ENCODE results near the gene MAP4K4. TPM values are rescaled to one million over a fixed set of nuclear protein-coding genes. Genes with fewer than 3 reads are reported as not detected.

Gene MAP4K4
- total and polyA plus RNA-seq, 8 donors = 80.2 to 143 (median 129) TPM

DNA sequence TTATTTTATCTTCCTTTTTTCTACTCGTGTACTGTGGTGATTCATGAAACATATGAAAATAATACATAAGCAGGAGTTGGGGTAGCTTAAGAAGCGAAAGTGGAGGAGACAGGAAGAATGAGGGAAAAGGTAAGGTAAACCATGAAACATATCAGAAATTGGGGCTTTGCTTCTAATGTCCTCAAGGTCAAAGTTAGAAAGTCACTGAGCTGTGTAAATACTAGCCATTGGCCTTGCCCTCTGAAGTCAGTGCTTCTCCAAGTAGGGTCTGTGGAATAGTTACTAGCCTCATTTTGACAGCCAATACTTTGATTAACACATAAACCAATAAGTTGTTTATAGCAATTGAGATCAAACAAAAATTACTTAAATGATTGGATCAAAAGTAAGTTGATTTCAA lies 117.2 kb downstream of the MAP4K4 start:
- intact Hi-C loops (cut with DNase I) = no loop called here
- TF ChIP-seq, protein P1, sequence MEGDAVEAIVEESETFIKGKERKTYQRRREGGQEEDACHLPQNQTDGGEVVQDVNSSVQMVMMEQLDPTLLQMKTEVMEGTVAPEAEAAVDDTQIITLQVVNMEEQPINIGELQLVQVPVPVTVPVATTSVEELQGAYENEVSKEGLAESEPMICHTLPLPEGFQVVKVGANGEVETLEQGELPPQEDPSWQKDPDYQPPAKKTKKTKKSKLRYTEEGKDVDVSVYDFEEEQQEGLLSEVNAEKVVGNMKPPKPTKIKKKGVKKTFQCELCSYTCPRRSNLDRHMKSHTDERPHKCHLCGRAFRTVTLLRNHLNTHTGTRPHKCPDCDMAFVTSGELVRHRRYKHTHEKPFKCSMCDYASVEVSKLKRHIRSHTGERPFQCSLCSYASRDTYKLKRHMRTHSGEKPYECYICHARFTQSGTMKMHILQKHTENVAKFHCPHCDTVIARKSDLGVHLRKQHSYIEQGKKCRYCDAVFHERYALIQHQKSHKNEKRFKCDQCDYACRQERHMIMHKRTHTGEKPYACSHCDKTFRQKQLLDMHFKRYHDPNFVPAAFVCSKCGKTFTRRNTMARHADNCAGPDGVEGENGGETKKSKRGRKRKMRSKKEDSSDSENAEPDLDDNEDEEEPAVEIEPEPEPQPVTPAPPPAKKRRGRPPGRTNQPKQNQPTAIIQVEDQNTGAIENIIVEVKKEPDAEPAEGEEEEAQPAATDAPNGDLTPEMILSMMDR (IDR thresholded peaks at IDR 0.05) = no peak
- H3K36me3 ChIP-seq = no peaks in the 10 kb centered on the region
- H3K4me3 ChIP-seq = no peak overlapping the region
- H3K4me1 ChIP-seq = peaks cover 0 to 18% of the 10 kb centered on the region in 2 donors
- H3K9me3 ChIP-seq = no peaks in the 10 kb centered on the region
- ATAC-seq = no peak
- H3K27me3 ChIP-seq = no peaks in the 10 kb centered on the region
- H3K27ac ChIP-seq = no peak overlapping the region
- DNase-seq = no peak

DNA sequence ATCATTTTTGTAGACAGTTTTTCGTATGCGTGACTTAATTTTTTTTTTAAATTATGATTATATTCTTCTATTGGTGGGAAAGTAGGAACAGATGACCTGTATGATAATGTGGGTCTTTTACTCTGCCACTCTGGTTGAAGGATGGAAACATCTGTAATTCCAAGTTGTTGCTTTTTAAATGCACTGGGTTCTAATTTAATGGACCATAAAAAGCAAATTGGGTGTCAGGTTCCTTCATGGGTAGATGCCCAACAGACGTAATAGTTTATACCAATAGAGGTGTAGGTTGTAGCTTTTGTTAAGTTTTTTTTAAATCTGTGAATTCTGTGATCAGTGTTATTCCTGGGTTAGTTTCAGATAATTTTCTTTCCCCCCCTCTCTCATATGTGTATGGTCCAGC lies 117.6 kb downstream of the MAP4K4 start:
- Histone ChIP-seq H3K36me3 (no peaks in the 10 kb centered on the region), H3K27me3 (no peaks in the 10 kb centered on the region), H3K27ac (no peak overlapping the region), H3K4me1 (peaks cover 0 to 18% of the 10 kb centered on the region in 2 donors), H3K4me3 (no peak overlapping the region), H3K9me3 (no peaks in the 10 kb centered on the region)
- DNase-seq (no peak), ATAC-seq (no peak)
- TF ChIP-seq, protein P1 (IDR thresholded peaks at IDR 0.05) = no peak
- intact Hi-C loops (cut with DNase I) = no loop called here

DNA sequence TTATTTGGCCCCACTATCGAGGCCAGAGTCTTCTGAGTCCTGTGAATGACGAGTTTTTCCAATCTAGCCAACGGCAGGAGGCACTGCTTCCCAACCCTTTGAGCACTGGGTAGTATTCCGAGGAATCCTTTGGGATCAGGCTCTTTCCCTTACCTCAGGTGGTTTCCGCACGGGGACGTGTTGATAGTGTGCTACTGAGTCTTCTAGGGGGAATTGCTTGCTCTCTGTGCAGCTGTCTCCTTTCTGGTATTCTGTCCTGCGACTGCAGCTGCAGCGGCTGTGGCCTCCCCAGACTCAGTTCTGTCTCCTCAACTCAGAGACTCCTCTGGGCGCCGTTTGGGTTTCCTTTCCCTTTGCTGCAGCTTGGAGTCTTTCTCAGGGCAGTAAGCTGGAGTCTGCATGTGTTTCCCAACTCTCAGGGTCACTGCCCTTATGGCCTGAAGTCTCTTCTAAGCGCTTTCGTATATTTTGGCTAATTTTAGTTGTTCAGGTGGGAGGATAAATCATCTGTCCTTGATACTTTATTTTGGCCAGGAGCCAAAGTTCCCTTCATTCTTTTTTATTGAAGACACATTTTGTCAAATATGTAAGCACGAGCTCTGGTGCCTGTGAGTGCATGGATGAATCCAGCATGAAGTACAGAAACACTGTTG lies 118.4 kb downstream of the MAP4K4 start:
- TF ChIP-seq, protein P1 (IDR thresholded peaks at IDR 0.05) = no peak
- ATAC-seq = no peak
- H3K36me3 ChIP-seq = no peaks in the 10 kb centered on the region
- no peaks in the 10 kb centered on the region for H3K9me3 ChIP-seq
- no peak overlapping the region for H3K4me3 ChIP-seq
- intact Hi-C loops (cut with DNase I) = no loop called here
- no peaks in the 10 kb centered on the region for H3K27me3 ChIP-seq
- H3K27ac ChIP-seq = no peak overlapping the region
- H3K4me1 ChIP-seq = peaks cover 0 to 18% of the 10 kb centered on the region in 2 donors
- DNase-seq = peak in 1 of 4 donors; percentile 40

DNA sequence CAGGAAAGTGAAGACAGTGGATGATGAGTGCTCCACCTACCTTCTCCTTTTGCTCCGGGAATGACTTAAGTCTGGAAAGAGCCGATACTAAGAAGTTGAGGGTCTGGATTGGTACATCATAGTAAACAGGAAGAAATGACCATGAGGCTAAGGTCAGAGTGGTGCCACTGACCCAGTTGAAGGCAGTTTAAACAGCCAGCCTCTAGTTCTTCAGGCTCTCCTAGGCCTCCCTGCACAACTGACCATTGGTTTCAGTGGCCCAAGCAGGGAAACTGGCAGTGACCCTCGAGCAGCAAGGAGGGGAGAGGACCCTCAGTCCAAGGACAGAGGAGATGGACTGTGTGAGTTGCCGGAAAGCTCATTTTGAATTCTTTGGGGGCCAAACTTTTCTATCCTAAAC lies 119.1 kb downstream of the MAP4K4 start:
- no peaks in the 10 kb centered on the region for H3K9me3 ChIP-seq
- H3K27ac ChIP-seq = no peak overlapping the region
- no peak overlapping the region for H3K4me3 ChIP-seq
- DNase-seq (no peak), ATAC-seq (no peak)
- no peaks in the 10 kb centered on the region for H3K36me3 ChIP-seq
- H3K4me1 ChIP-seq = peaks cover 0 to 18% of the 10 kb centered on the region in 2 donors
- intact Hi-C loops (cut with DNase I) = no loop called here
- no peaks in the 10 kb centered on the region for H3K27me3 ChIP-seq
- TF ChIP-seq, protein P1 (IDR thresholded peaks at IDR 0.05) = no peak

DNA sequence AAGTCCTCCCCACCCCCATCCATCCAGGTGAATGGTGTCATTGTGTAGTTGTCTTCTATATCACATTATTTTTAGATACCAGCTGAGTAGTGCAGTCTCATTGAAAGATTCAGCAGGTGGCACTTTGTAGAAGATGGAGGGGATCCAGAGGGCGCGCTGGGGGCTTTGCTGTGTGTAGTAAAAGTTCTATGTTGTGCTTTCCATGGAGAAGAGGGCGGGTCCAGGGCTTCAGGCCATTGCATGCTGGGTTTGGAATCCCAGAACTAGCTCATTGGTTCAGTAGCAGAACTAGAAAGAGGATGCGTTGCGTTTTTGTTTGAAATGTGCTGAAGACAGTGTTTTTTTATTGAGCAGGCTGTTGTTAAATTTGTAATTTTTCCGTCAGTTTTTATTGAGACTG lies 120.0 kb downstream of the MAP4K4 start:
- peaks cover 0 to 19% of the 10 kb centered on the region in 2 donors for H3K4me1 ChIP-seq
- no peaks in the 10 kb centered on the region for H3K36me3 ChIP-seq
- H3K27me3 ChIP-seq = no peaks in the 10 kb centered on the region
- no peak overlapping the region for H3K27ac ChIP-seq
- no peaks in the 10 kb centered on the region for H3K9me3 ChIP-seq
- no peak for ATAC-seq
- intact Hi-C loops (cut with DNase I) = no loop called here
- H3K4me3 ChIP-seq = no peak overlapping the region
- DNase-seq = no peak
- TF ChIP-seq, protein P1 (IDR thresholded peaks at IDR 0.05) = no peak

Data from left lung (tissue), 10 donors.